ENCODE results near the gene FAM20C. TPM values are rescaled to one million over a fixed set of nuclear protein-coding genes. Genes with fewer than 3 reads are reported as not detected.

The FAM20C gene
- total RNA-seq, 1 experiment from 2014 or later: 62.6 TPM

DNA sequence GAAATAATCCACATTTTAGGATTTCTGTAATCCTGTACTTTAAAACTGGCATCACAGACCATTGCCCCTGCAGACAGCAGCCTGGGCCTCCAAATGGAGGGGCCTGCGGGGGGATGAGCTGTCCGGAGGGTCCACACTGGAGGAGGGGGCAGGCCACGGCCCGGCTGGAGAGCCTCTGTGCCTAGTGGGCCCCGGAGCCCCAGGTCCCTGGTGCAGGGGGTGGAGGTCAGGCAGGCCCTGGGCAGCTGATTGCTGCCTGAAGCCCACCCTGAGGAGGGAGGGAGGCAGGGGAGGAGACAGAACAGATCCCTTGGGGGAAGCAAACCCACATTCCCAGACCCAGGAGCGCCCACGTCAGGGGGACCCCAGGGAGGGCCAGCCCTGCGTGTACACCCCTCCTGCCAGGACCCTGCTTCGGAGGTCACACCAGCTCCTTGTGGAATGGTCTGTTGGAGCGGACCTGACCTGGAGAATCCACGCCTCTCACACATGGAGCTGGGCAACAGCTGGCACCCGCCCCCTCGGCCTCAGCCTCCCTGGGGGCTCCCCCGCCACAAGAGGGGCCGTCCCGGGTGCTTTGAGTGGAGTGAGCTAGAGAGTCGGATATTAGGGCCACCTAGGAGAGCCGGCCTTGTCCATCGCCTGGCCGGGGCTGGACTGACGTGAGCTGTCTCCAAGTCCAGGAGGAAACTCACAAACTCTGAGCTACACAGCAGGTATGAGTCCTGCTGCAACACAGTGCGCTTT is 12.2 kb upstream of the FAM20C start:
- H2BK120ac ChIP-seq (ENCODE audit: low read depth, low read length, poor library complexity, severe bottlenecking): no peak overlapping the region
- no peak overlapping the region for H3K56ac ChIP-seq (ENCODE audit: insufficient read length, low read depth, low read length)
- no peak overlapping the region for H3K14ac ChIP-seq (ENCODE audit: insufficient read depth, low read length)
- no peaks in the 10 kb centered on the region for H3K27me3 ChIP-seq (ENCODE audit: insufficient read depth, low read length)
- H3K27ac ChIP-seq (ENCODE audit: insufficient read length, low read depth, low read length): no peak overlapping the region
- H2AK5ac ChIP-seq (ENCODE audit: insufficient read length, low read length): no peak overlapping the region
- H2BK5ac ChIP-seq (ENCODE audit: insufficient read length, low read length): no peak overlapping the region
- TF ChIP-seq, protein P1, sequence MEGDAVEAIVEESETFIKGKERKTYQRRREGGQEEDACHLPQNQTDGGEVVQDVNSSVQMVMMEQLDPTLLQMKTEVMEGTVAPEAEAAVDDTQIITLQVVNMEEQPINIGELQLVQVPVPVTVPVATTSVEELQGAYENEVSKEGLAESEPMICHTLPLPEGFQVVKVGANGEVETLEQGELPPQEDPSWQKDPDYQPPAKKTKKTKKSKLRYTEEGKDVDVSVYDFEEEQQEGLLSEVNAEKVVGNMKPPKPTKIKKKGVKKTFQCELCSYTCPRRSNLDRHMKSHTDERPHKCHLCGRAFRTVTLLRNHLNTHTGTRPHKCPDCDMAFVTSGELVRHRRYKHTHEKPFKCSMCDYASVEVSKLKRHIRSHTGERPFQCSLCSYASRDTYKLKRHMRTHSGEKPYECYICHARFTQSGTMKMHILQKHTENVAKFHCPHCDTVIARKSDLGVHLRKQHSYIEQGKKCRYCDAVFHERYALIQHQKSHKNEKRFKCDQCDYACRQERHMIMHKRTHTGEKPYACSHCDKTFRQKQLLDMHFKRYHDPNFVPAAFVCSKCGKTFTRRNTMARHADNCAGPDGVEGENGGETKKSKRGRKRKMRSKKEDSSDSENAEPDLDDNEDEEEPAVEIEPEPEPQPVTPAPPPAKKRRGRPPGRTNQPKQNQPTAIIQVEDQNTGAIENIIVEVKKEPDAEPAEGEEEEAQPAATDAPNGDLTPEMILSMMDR (conservative IDR thresholded peaks at IDR 0.05): no peak
- no peak overlapping the region for H3T11ph ChIP-seq (ENCODE audit: low read length)
- Mint-ChIP-seq H3K27ac (peak overlapping the region in 1 of 3 experiments; percentile 67; a peak in 1 of 7 replicates), H3K4me1 (peaks cover 13% of the 10 kb centered on the region in 2 experiments), H3K27me3 (ENCODE audit: low read depth) (peaks cover 15% of the 10 kb centered on the region), H3K9me3 (no peaks in the 10 kb centered on the region; a peak in 1 of 5 replicates), H3K36me3 (ENCODE audit: insufficient read depth in 1 of 3, low read depth in 3 of 3) (no peaks in the 10 kb centered on the region), H3K4me3 (no peak overlapping the region)
- no peaks in the 10 kb centered on the region for H3K9me3 ChIP-seq (ENCODE audit: control insufficient read depth, low read depth, low read length)
- no peak overlapping the region for H3K4me2 ChIP-seq (ENCODE audit: insufficient read depth, insufficient read length, low read length)
- H3K79me1 ChIP-seq (ENCODE audit: insufficient read depth, low read depth, low read length, poor library complexity, severe bottlenecking): no peaks in the 10 kb centered on the region
- no peaks in the 10 kb centered on the region for H3K4me1 ChIP-seq (ENCODE audit: insufficient read depth, low read length)
- no peak overlapping the region for H3K4ac ChIP-seq (ENCODE audit: low read depth, low read length)
- H3K23ac ChIP-seq (ENCODE audit: insufficient read length, low read depth, low read length): no peak overlapping the region
- WGBS (ENCODE audit: extremely low coverage, insufficient read length, low lambda C conversion rate): no CpG with 5 or more reads among the region's 22 CpGs
- H4K20me1 ChIP-seq (ENCODE audit: control insufficient read depth, insufficient read depth, insufficient read length): no peaks in the 10 kb centered on the region
- H4K91ac ChIP-seq (ENCODE audit: insufficient read length, low read depth, low read length): no peak overlapping the region
- H3K23me2 ChIP-seq (ENCODE audit: insufficient read length, low read depth, low read length, poor library complexity, severe bottlenecking): no peaks in the 10 kb centered on the region
- no peak overlapping the region for H2BK15ac ChIP-seq (ENCODE audit: low read depth, low read length)
- H4K8ac ChIP-seq (replicated peaks; ENCODE audit: insufficient read length, low read depth, low read length): no peak overlapping the region
- no peak overlapping the region for H2BK20ac ChIP-seq (ENCODE audit: low read depth, low read length, poor library complexity, severe bottlenecking)
- DNase-seq: no peak
- no peak overlapping the region for H2AFZ ChIP-seq (ENCODE audit: low read length)
- H3K18ac ChIP-seq (ENCODE audit: insufficient read length, low read depth, low read length): no peak overlapping the region
- H3K9ac ChIP-seq (ENCODE audit: extremely low read depth, insufficient read length, low read length): no peak overlapping the region
- no peak overlapping the region for H4K5ac ChIP-seq (ENCODE audit: insufficient read length, low read depth, low read length)
- H3K79me2 ChIP-seq (ENCODE audit: insufficient read depth, low read length): no peaks in the 10 kb centered on the region
- H2BK12ac ChIP-seq (ENCODE audit: insufficient read length, low read depth, low read length): no peak overlapping the region
